Progenitor cell of endocrine pancreas (in vitro differentiated cells): ENCODE results near the gene NID2. TPM values are rescaled to one million over a fixed set of nuclear protein-coding genes. Genes with fewer than 3 reads are reported as not detected.
A peak's percentile ranks its signal among the peaks of the same experiment; 100 is the strongest.

ENCODE experiments used
- DNase-seq: peaks from one replicate; pipeline ENCODE4 v3.0.0; 2021; ENCODE audit warnings: low spot score; ENCODE audit not compliant: unreplicated experiment
- H3K27ac Mint-ChIP-seq: 2 replicates; pipeline ENCODE4 v1.8.0; 2021; ENCODE audit warnings: mild to moderate bottlenecking, moderate library complexity, mixed read lengths
- H3K27me3 Mint-ChIP-seq: 2 replicates; pipeline ENCODE4 v1.8.0; 2021; ENCODE audit warnings: mixed read lengths
- H3K36me3 Mint-ChIP-seq: 2 replicates; pipeline ENCODE4 v1.8.0; 2022; ENCODE audit warnings: mixed read lengths; ENCODE audit not compliant: insufficient read depth
- H3K4me1 Mint-ChIP-seq: 2 replicates; pipeline ENCODE4 v1.8.0; 2021; ENCODE audit warnings: low read depth, mixed read lengths
- H3K4me3 Mint-ChIP-seq: 2 replicates; pipeline ENCODE4 v1.8.0; 2021; ENCODE audit warnings: low read depth, mild to moderate bottlenecking, moderate library complexity, mixed read lengths
- H3K9me3 Mint-ChIP-seq: 2 replicates; pipeline ENCODE4 v1.8.0; 2021; ENCODE audit warnings: low read depth, mixed read lengths
- CTCF ChIP-seq: fragments of 200-600 bp; sonication (generic); IDR thresholded peaks from one replicate; pipeline ENCODE4 v1.5.0; 2021; ENCODE audit warnings: antibody characterized with exemption, mild to moderate bottlenecking; ENCODE audit not compliant: unreplicated experiment
- total RNA-seq: library from RNA; stranded (reverse); gene quantifications from 2 replicates; pipeline ENCODE4 v1.2.1, GENCODE V29; 2021

NID2 gene
- total RNA-seq, 1 donor from 2014 or later: 2.1 TPM

- H3K36me3 Mint-ChIP-seq: no peaks in the 10 kb centered on the region
- no peak overlapping the region for H3K4me3 Mint-ChIP-seq
- H3K4me1 Mint-ChIP-seq: peaks cover 4% of the 10 kb centered on the region
- H3K9me3 Mint-ChIP-seq: no peaks in the 10 kb centered on the region
- H3K27me3 Mint-ChIP-seq: peaks cover 72% of the 10 kb centered on the region
- H3K27ac Mint-ChIP-seq: no peak overlapping the region
- TF ChIP-seq CTCF: no peak
- no peak for DNase-seq
Measured at GRCh38 chr14:52070051-52070431, 1.2 kb upstream of the NID2 start.

DNA sequence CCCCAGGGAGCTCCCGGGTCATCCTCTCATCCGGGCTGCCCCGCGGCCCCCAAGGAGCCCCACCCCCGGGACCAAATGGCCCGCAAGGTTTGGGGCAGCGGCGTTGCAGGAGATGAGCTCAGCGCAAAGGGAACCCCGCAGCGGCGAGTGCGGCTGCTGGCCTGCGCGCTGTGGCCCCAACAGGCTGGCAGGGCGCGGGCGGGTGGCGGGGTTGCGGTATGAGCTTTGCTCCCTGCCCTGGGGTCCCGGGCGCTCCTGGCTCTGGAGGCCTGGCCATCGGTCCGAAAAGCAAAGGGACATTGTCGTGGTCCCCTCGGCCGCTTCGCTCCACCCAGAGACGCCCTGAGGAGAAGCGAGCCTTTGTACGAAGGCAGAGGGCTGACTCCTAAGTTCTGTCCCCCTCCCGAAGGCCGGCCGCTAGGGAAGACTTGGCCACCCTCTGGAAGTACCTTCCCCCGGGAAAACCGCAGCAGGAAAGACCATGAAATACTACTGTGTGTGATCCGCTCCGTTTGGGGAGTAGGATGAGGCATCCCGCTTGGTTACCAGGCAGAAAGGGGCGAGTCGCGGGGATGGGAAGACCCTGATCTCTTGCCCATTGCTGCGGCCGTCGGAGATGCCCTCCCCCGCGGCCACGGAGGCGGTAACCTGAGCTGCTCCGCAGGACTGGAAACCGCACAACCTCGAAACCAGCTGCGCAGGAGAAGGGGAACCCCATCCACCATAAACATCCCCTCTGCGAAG is 620 bp upstream of the NID2 start:
- Mint-ChIP-seq H3K4me1 (peaks cover 4% of the 10 kb centered on the region), H3K36me3 (no peaks in the 10 kb centered on the region), H3K9me3 (no peaks in the 10 kb centered on the region), H3K4me3 (peak overlapping the region; percentile 34), H3K27ac (no peak overlapping the region), H3K27me3 (peaks cover 72% of the 10 kb centered on the region)
- TF ChIP-seq CTCF: no peak
- no peak for DNase-seq

DNA sequence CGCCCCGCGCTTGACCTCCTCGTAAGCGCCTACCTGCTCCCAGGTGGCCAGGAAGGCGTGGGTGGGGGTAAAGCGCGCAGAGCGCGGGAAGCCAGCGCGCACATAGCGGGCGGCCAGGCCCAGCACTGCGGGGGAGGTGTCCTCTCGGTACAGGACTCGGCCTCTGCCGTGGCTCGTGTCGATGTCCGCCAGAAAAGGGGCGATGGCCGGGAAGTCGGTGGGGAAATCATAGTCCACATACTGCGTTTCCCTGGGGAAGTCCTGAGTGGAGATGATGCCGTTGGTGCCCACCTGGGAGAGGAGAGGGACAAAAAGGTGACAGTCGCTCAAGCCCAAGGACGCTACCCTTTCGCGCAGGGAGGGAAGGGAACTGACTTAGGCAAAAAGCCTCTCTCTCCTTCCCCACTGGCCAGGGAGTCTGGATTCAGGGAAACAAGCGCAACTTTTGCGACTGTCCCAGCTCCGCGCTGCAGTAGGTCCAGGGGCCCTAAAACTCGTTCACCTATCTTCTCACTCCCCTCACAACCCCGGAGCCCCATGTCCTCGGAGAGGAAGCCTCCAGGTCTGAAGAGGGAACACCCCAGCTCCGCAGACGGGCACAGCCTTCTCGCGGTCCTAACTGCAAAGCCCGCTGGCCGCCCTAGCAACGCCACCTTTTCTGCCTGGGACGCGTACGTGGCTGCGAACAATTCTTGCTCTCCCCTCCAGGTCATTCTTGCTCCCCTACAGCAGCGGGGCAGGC is 815 bp downstream of the NID2 start:
- no peaks in the 10 kb centered on the region for H3K36me3 Mint-ChIP-seq
- peak; percentile 15 for DNase-seq
- H3K9me3 Mint-ChIP-seq: no peaks in the 10 kb centered on the region
- peaks cover 4% of the 10 kb centered on the region for H3K4me1 Mint-ChIP-seq
- H3K27me3 Mint-ChIP-seq: peaks cover 70% of the 10 kb centered on the region
- H3K4me3 Mint-ChIP-seq: peak overlapping the region; percentile 66
- no peak for TF ChIP-seq CTCF
- H3K27ac Mint-ChIP-seq: no peak overlapping the region

DNA sequence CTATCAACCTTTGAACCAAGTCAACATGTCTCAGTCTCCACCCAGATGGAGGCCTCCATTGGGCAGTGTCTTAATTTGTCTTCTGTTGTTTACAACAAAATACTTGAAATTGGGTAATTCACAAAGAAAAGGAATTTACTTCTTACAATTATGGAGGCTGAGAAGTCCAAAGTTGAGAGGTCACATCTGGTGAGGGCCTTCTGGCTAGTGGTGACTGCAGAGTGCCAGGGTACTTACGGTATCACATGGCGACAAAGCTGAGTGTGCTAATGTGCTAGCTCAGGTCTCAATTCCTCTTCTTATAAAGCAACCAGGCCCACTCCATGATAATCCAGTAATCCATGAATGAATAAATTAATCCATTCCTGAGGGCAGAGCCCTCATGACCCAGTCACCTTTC is 4.7 kb downstream of the NID2 start:
- DNase-seq: no peak
- Mint-ChIP-seq H3K27ac (no peak overlapping the region), H3K27me3 (peaks cover 55% of the 10 kb centered on the region), H3K36me3 (no peaks in the 10 kb centered on the region), H3K4me1 (peaks cover 7% of the 10 kb centered on the region), H3K9me3 (no peaks in the 10 kb centered on the region), H3K4me3 (no peak overlapping the region)
- no peak for TF ChIP-seq CTCF

- H3K27me3 Mint-ChIP-seq: peaks cover 53% of the 10 kb centered on the region
- no peaks in the 10 kb centered on the region for H3K36me3 Mint-ChIP-seq
- DNase-seq: no peak
- H3K9me3 Mint-ChIP-seq: no peaks in the 10 kb centered on the region
- TF ChIP-seq CTCF: no peak
- H3K27ac Mint-ChIP-seq: no peak overlapping the region
- peaks cover 7% of the 10 kb centered on the region for H3K4me1 Mint-ChIP-seq
- H3K4me3 Mint-ChIP-seq: no peak overlapping the region
Measured at GRCh38 chr14:52063052-52063462, 5.8 kb downstream of the NID2 start.
